CD4-positive, alpha-beta memory T cell (primary cell): ENCODE results near the gene RABGAP1L. TPM values are rescaled to one million over a fixed set of nuclear protein-coding genes. Genes with fewer than 3 reads are reported as not detected.
A peak's percentile ranks its signal among the peaks of the same experiment; 100 is the strongest.

Experiments used
- CTCF ChIA-PET: fragments of 350-600 bp; sonication (Branson Sonifier 250); formaldehyde crosslinking; loops from one replicate; lab custom pipeline; 2021; ENCODE audit warnings: inconsistent platforms; ENCODE audit not compliant: partially characterized antibody; lab: Charles Lee
- POLR2A ChIA-PET: fragments of 350-600 bp; sonication (Branson Sonifier 250); formaldehyde crosslinking; loops from one replicate; lab custom pipeline; 2021; ENCODE audit not compliant: partially characterized antibody; lab: Charles Lee
- DNase-seq, 5 donors: peaks; one replicate each; pipeline versions ENCODE4 v3.0.0 to v3.0.0-alpha.2; 2020 to 2022; ENCODE audit warnings: mixed read lengths in 1 of 5
- H3K27ac ChIP-seq: one replicate; pipeline ENCODE4 v1.7.0; 2013; ENCODE audit warnings: low read depth, low read length
- H3K27me3 ChIP-seq: 2 replicates; pipeline ENCODE4 v1.7.0; 2013; ENCODE audit warnings: mild to moderate bottlenecking, low read length, moderate library complexity; ENCODE audit not compliant: insufficient read depth
- H3K36me3 ChIP-seq: 2 replicates; pipeline ENCODE4 v1.7.0; 2013; ENCODE audit warnings: mild to moderate bottlenecking, low read length, moderate library complexity; ENCODE audit not compliant: insufficient read depth
- H3K4me1 ChIP-seq: 2 replicates; pipeline ENCODE4 v1.7.0; 2013; ENCODE audit warnings: mild to moderate bottlenecking, low read length, moderate library complexity; ENCODE audit not compliant: insufficient read depth
- H3K4me3 ChIP-seq, 2 donors: one replicate each; pipeline ENCODE4 v1.7.0; 2013; ENCODE audit warnings: low read length in 2 of 2, mild to moderate bottlenecking in 1 of 2
- H3K9me3 ChIP-seq, 2 donors: one replicate each; pipeline ENCODE4 v1.7.0; 2013; ENCODE audit warnings: low read length in 2 of 2, control low read depth in 1 of 2; ENCODE audit not compliant: control insufficient read depth in 1 of 2
- H3K27ac Mint-ChIP-seq, 7 donors: one replicate each; pipeline ENCODE4 v1.8.0; 2020 to 2021; ENCODE audit warnings: mixed read lengths in 7 of 7, mild to moderate bottlenecking in 6 of 7, inconsistent platforms in 3 of 7, moderate library complexity in 3 of 7
- H3K27me3 Mint-ChIP-seq, 2 donors: one replicate each; pipeline ENCODE4 v1.8.0; 2020 to 2021; ENCODE audit warnings: mixed read lengths in 2 of 2
- H3K36me3 Mint-ChIP-seq, 2 donors: one replicate each; pipeline ENCODE4 v1.8.0; 2020 to 2021; ENCODE audit warnings: mixed read lengths in 2 of 2, inconsistent platforms in 1 of 2, mild to moderate bottlenecking in 1 of 2
- H3K4me1 Mint-ChIP-seq, 4 donors: one replicate each; pipeline ENCODE4 v1.8.0; 2020 to 2021; ENCODE audit warnings: mixed read lengths in 4 of 4, mild to moderate bottlenecking in 1 of 4
- H3K4me3 Mint-ChIP-seq, 8 donors: one replicate each; pipeline ENCODE4 v1.8.0; 2020 to 2021; ENCODE audit warnings: mixed read lengths in 8 of 8, mild to moderate bottlenecking in 7 of 8, moderate library complexity in 6 of 8, inconsistent platforms in 3 of 8
- H3K9me3 Mint-ChIP-seq, 8 donors: one replicate each; pipeline ENCODE4 v1.8.0; 2020 to 2021; ENCODE audit warnings: mixed read lengths in 8 of 8, mild to moderate bottlenecking in 5 of 8, inconsistent platforms in 3 of 8, moderate library complexity in 1 of 8
- intact Hi-C: fragments of 100-400 bp; cut with micrococcal nuclease; formaldehyde crosslinking; loops from one replicate; pipeline ENCODE4 v1.15.1; 2023
- polyA plus RNA-seq, 2 donors: library from polyadenylated mRNA; unstranded; fragments of 300-500 nt; fragmentation: Illumina TruSeq; gene quantifications; one replicate each; pipeline ENCODE4 v1.2.3, GENCODE V29; 2021
- total RNA-seq, 2 experiments: library from RNA; stranded (reverse); gene quantifications; one replicate each; pipeline ENCODE4 v1.2.3, GENCODE V29; 2021

RABGAP1L gene
- total and polyA plus RNA-seq, 4 experiments from 2014 or later, result 75.7 to 114 (median 96.8) TPM

DNA sequence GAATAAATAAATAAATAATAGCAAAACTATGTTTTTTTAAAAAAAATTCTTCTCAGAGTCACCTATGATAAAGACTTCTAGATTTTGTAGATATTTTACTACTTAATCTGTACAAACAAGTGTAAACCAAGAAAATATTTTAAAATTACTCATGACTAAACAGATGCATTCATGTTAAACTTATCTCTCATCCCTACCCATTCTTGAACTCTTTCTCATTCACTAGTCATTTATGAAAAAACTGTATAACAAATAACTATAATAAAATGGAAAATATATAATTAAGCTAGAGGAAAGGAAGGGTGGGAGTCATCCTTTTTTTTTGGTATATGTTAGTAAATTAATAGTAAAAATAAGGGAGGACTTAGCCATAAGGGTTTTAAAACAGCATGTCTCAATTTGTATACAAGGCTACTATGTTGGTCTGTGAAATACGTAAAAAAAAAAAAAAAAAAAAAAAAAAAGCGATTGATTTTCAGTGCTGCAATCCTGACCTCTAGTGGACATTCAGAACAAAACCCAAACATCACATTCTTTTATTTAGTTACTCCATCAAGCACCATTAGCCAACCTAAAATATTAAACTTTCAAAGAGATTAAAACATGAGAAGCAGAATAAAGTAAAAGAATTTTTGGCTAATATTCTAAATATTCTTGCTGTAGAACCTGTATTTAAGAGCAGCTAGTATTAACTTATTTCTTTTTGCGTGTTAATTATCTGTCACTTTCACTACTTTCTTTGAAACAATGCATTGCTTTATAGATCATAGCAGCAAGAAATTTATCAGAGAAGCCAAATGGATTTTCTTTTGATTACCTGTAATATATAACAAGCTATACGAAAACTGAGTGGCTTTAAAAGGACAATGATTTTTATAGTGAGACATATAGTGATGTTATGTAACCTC is 584.6 kb downstream of the RABGAP1L start:
- H3K36me3 Mint-ChIP-seq, result no peaks in the 10 kb centered on the region
- no peaks in the 10 kb centered on the region for H3K9me3 Mint-ChIP-seq
- H3K27ac ChIP-seq, result no peak overlapping the region
- intact Hi-C loops, result loop anchor here (1.0 to 10.0 kb wide), 5 partner anchors 482 to 1999 kb away; partner anchors contain the start of gene TNFSF4
- peak in 4 of 5 donors; percentile 42 to 47 (median 44) for DNase-seq
- H3K4me3 ChIP-seq, result no peak overlapping the region
- peak overlapping the region in 2 of 7 donors; percentile 60 for H3K27ac Mint-ChIP-seq
- no peaks in the 10 kb centered on the region for H3K36me3 ChIP-seq
- peaks cover 0 to 7% (median 0%) of the 10 kb centered on the region in 4 donors for H3K4me1 Mint-ChIP-seq
- no peaks in the 10 kb centered on the region for H3K9me3 ChIP-seq
- no peaks in the 10 kb centered on the region for H3K4me1 ChIP-seq
- ChIA-PET POLR2A (no interaction called here), CTCF (interaction anchor here (0.6 to 3.5 kb wide), 13 partner anchors 8 to 1999 kb away, joined by 3 to 30 read pairs (median 4); no protein-coding TSS in a partner anchor)
- H3K27me3 Mint-ChIP-seq, result no peaks in the 10 kb centered on the region
- H3K27me3 ChIP-seq, result no peaks in the 10 kb centered on the region
- H3K4me3 Mint-ChIP-seq, result no peak overlapping the region

DNA sequence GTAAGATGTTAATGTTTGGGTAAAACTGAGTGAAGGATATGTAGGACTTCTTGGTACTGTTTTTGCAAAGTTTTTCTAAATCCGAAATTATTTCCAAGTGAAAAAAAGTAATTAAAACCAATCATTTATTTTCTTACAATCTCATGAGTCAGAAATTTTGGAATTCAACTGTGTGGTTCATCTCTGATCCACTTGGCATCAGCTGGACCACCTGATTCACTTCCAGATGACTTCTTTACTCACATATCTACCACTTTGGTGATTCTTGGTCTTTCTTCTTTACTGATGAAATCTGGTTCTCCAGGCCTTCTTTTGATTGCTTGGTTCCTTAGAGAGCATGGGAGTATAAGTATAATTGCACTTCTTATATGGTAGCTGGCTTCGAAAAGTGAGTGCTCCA is 585.6 kb downstream of the RABGAP1L start:
- H3K4me3 ChIP-seq, result no peak overlapping the region
- no peak overlapping the region for H3K27ac ChIP-seq
- H3K27me3 ChIP-seq, result no peaks in the 10 kb centered on the region
- H3K36me3 Mint-ChIP-seq, result no peaks in the 10 kb centered on the region
- H3K4me1 Mint-ChIP-seq, result peaks cover 0 to 4% (median 0%) of the 10 kb centered on the region in 4 donors
- H3K9me3 ChIP-seq, result no peaks in the 10 kb centered on the region
- H3K4me1 ChIP-seq, result no peaks in the 10 kb centered on the region
- intact Hi-C loops, result loop anchor here (1.0 to 10.0 kb wide), 5 partner anchors 483 to 2000 kb away; partner anchors contain the start of gene TNFSF4
- no peaks in the 10 kb centered on the region for H3K27me3 Mint-ChIP-seq
- ChIA-PET POLR2A (no interaction called here), CTCF (interaction anchor here (1.0 to 3.5 kb wide), 9 partner anchors 9 to 2000 kb away, joined by 3 to 30 read pairs (median 5); no protein-coding TSS in a partner anchor)
- no peak for DNase-seq
- H3K4me3 Mint-ChIP-seq, result no peak overlapping the region
- H3K9me3 Mint-ChIP-seq, result no peaks in the 10 kb centered on the region
- no peak overlapping the region for H3K27ac Mint-ChIP-seq
- H3K36me3 ChIP-seq, result no peaks in the 10 kb centered on the region

DNA sequence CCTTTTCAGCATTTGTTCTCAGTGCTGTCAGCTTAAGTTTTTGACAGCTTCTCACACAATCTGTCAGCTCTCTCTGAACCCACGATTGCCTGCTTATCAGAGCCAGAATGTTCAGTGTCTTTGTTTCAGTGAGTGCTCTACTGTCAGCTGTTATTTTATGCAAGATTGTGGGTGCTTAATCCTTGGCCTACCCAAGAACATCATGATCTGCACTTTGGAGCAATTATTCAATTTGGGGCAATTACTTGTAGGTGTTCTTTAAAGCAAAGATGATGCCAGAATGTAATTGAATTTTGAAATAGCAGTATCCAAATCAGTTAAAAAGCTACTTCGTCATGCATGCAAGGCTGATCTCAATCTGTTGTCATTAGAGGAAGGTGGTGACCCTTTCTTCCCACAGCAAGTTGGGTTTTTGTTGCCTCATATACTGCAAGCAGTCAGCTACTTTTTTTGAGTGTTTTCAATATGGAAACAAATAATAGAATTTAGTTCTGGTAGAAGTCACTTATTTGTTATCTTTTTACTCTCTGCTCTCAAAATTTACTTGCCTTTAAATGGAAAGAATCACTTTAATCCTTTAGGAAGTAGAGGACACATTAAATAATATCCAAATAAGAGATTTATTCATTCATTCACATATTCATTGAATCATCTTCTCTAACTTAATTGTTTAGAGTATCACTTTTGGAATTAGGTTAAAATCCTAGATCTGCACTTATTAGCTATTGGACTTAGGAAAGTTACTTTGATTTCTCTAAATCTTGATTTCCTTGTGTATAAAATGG is 586.9 kb downstream of the RABGAP1L start:
- Histone ChIP-seq H3K9me3 (no peaks in the 10 kb centered on the region), H3K4me1 (no peaks in the 10 kb centered on the region), H3K4me3 (no peak overlapping the region), H3K27ac (no peak overlapping the region), H3K36me3 (no peaks in the 10 kb centered on the region), H3K27me3 (no peaks in the 10 kb centered on the region)
- Mint-ChIP-seq H3K4me3 (no peak overlapping the region), H3K27ac (no peak overlapping the region), H3K4me1 (peaks cover 0 to 6% (median 0%) of the 10 kb centered on the region in 4 donors), H3K9me3 (no peaks in the 10 kb centered on the region), H3K36me3 (no peaks in the 10 kb centered on the region), H3K27me3 (no peaks in the 10 kb centered on the region)
- intact Hi-C loops, result loop anchor here (10.0 kb wide), 1 partner anchor 1541 kb away; the partner anchor contains the start of gene TNFSF4
- no peak for DNase-seq
- CTCF ChIA-PET, result interaction anchor here (1.0 to 3.5 kb wide), 8 partner anchors 8 to 2001 kb away, joined by 3 to 30 read pairs (median 5); no protein-coding TSS in a partner anchor
- POLR2A ChIA-PET, result no interaction called here

DNA sequence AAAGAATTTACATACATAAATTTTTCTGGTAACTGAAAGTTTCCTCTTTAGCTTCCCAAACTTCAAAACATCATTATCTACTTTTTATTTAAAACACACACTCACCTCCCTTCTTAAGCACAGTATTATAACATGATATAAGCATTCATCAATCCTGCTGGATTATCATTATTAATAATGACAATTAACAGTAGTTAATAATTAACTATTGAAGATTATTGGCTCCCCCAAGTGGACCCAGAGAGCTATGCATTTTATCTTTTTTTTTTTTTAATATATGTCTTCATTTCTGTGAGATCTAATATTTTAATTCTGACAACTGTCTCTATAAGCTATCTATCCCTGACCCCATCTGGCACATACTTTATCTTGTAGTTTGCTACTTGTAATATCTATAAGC is 588.3 kb downstream of the RABGAP1L start:
- intact Hi-C loops, result loop anchor here (10.0 kb wide), 1 partner anchor 1543 kb away; the partner anchor contains the start of gene TNFSF4
- Mint-ChIP-seq H3K27me3 (no peaks in the 10 kb centered on the region), H3K36me3 (no peaks in the 10 kb centered on the region), H3K4me1 (peaks cover 0 to 3% (median 0%) of the 10 kb centered on the region in 4 donors), H3K9me3 (no peaks in the 10 kb centered on the region), H3K27ac (no peak overlapping the region), H3K4me3 (no peak overlapping the region)
- Histone ChIP-seq H3K27ac (no peak overlapping the region), H3K4me3 (no peak overlapping the region), H3K4me1 (no peaks in the 10 kb centered on the region), H3K27me3 (no peaks in the 10 kb centered on the region), H3K36me3 (no peaks in the 10 kb centered on the region), H3K9me3 (no peaks in the 10 kb centered on the region)
- ChIA-PET CTCF (interaction anchor here (0.6 to 2.8 kb wide), 3 partner anchors 485 to 779 kb away, joined by 3 to 16 read pairs (median 3); no protein-coding TSS in a partner anchor), POLR2A (interaction anchor here (1.2 kb wide), 1 partner anchor 251 kb away, joined by 3 read pairs; no protein-coding TSS in a partner anchor)
- no peak for DNase-seq

DNA sequence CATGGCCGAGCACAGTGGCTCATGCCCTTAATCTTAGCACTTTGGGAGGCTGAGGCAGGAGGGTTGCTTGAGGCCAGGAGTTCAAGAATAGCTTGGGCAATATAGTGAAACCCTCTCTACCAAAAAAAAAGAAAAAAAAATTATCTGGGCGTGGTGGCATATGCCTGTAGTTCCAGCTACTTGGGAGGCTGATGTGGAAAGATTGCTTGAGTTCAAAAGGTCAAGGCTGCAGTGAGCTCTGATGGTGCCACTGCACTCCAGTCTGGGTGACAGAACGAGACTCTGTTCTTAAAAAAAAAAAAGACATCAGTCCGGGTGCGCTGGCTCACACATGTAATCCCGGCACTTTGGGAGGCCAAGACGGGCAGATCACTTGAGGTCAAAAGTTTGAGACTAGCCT is 589.3 kb downstream of the RABGAP1L start:
- H3K4me3 Mint-ChIP-seq, result no peak overlapping the region

DNA sequence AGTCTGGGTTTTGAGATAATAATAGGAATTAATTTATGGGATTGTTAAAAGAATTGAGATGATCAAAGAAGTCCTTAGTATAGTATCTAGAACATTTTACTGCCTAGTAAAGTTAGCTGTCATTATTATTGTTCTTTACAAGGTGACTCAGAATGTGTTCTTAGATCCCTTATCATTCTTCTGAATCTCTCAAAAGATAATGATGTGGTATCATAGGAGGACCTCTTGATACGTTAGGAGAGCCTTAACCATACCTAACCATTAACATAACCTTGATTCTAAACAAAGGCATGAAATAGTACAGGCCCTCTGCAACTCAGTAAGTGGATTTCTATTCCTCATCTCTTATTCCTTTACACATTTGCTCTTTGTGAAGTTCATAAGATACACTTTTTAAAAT is 593.8 kb downstream of the RABGAP1L start:
- Mint-ChIP-seq H3K36me3 (peaks cover 0 to 3% of the 10 kb centered on the region in 2 donors), H3K9me3 (no peaks in the 10 kb centered on the region), H3K4me1 (peaks cover 0 to 1% (median 0%) of the 10 kb centered on the region in 4 donors), H3K4me3 (no peak overlapping the region), H3K27me3 (no peaks in the 10 kb centered on the region), H3K27ac (no peak overlapping the region)
- H3K4me3 ChIP-seq, result no peak overlapping the region
- ChIA-PET POLR2A (no interaction called here), CTCF (interaction anchor here (1.4 kb wide), 1 partner anchor 9 kb away, joined by 3 read pairs; no protein-coding TSS in a partner anchor)
- intact Hi-C loops, result no loop called here
- H3K4me1 ChIP-seq, result no peaks in the 10 kb centered on the region
- DNase-seq, result no peak
- no peaks in the 10 kb centered on the region for H3K36me3 ChIP-seq
- H3K27ac ChIP-seq, result no peak overlapping the region
- H3K27me3 ChIP-seq, result no peaks in the 10 kb centered on the region
- H3K9me3 ChIP-seq, result no peaks in the 10 kb centered on the region

More for the DNA sequence above, 589.3 kb downstream of the RABGAP1L start:
- Mint-ChIP-seq H3K27me3 (no peaks in the 10 kb centered on the region), H3K4me1 (peaks cover 0 to 3% (median 0%) of the 10 kb centered on the region in 4 donors), H3K9me3 (no peaks in the 10 kb centered on the region), H3K27ac (no peak overlapping the region), H3K36me3 (no peaks in the 10 kb centered on the region)
- ChIA-PET POLR2A (no interaction called here), CTCF (interaction anchor here (2.8 kb wide), 1 partner anchor 486 kb away, joined by 16 read pairs; no protein-coding TSS in a partner anchor)
- Histone ChIP-seq H3K36me3 (no peaks in the 10 kb centered on the region), H3K27me3 (no peaks in the 10 kb centered on the region), H3K4me3 (no peak overlapping the region), H3K9me3 (no peaks in the 10 kb centered on the region), H3K4me1 (no peaks in the 10 kb centered on the region), H3K27ac (no peak overlapping the region)
- intact Hi-C loops, result loop anchor here (10.0 kb wide), 1 partner anchor 1544 kb away; the partner anchor contains the start of gene TNFSF4
- no peak for DNase-seq
